NB4 (cell line): ENCODE data around the gene KLHL26.

Experiments
- POLR2A ChIP-seq: IDR thresholded peaks from 2 replicates; pipeline ENCODE4 v1.6.1; 2011; ENCODE audit warnings: mild to moderate bottlenecking; ENCODE audit not compliant: insufficient read length; ENCODE audit errors: extremely low read depth
- TF ChIP-seq, protein P1 (sequence below): IDR thresholded peaks from one replicate; pipeline ENCODE4 v1.5.1; 2012; ENCODE audit warnings: low read depth, low read length

DNA sequence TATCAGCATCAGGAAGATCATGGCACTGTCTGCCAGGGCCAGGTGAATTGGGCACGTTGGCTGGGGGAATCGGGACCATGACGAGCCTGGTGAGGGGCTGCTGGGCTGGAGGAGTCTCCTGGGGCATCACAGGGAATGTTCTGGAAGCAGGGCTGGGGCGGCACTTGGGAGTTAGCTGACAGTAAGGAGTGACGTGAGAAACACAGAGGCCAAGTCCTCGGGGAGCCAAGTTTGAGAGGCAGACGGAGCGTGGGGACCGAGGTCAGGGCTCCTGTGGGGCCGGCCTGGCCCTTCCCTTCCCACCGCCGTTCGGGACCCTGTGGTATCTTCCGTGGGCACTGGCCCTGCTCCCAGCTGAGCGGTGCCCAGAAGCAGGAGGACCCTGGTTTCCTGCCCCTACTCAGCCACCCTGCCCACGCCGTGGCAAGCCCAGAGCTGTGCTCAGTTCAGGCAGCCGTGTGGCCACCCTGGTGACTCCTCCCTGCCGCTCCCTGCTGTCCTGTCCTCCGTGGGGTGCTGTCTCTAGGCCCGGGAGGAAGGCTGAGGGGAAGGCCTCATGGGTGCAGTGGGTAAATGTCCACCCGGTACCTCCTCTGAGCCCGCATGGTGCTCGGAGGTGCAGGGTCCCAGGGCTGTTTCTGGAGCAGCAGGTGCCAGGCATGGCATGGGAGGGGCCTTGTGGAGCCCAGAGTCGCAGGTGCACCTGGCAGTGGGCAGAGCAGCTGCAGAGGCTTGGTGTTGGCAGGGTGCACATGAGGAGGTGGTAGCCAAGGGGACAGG is 71.8 kb downstream of the KLHL26 start:
- TF ChIP-seq, protein P1, sequence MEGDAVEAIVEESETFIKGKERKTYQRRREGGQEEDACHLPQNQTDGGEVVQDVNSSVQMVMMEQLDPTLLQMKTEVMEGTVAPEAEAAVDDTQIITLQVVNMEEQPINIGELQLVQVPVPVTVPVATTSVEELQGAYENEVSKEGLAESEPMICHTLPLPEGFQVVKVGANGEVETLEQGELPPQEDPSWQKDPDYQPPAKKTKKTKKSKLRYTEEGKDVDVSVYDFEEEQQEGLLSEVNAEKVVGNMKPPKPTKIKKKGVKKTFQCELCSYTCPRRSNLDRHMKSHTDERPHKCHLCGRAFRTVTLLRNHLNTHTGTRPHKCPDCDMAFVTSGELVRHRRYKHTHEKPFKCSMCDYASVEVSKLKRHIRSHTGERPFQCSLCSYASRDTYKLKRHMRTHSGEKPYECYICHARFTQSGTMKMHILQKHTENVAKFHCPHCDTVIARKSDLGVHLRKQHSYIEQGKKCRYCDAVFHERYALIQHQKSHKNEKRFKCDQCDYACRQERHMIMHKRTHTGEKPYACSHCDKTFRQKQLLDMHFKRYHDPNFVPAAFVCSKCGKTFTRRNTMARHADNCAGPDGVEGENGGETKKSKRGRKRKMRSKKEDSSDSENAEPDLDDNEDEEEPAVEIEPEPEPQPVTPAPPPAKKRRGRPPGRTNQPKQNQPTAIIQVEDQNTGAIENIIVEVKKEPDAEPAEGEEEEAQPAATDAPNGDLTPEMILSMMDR = no peak
- no peak for TF ChIP-seq POLR2A
